ENCODE results near the gene SH2D2A. TPM values are rescaled to one million over a fixed set of nuclear protein-coding genes. Genes with fewer than 3 reads are reported as not detected.

The SH2D2A gene
- total RNA-seq, 2 experiments from 2014 or later: 86.0 to 89.2 TPM

DNA sequence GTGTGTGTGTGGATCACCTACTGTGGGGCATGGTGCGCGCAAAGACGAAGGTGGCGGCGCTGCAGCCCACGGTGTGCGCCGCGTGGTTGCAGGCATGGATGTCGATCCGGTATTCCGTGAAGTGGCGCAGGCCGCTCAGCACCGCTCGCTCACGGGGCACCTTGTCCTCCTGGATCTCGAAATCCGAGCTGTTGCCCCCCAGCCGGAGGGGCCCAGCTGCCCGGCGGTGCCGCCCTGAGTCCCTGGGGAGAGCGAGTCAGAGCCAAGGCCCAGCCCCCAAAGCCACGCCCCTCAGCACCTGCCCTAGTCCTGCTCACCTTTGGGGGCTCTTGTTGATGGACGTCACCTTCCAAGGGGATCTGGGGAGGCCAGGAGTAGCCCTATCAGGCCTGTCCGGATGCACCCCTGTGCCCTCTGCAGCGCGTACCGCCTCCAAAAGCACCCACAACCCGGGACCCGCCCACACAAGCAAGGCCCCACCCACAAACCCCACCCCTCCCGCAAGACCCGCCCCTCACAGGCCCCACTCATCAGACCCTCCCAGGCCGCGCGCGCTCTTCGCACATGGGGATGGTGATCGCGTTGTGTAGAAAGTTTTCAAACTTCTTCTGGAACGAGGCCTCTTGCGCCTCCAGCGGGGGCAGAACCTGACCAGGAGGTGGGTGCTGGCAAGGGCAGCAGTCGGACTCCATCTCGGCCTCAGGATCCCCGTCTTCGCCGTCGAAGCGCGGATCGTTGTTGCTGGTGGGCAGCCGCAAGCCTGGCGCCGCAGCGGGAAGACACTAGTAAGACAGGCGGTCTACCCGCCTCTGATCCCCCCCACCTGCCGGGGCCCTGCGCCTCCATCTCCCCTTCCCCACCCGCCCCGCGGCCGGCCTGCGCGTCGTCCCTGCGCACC lies 28.7 kb upstream of the SH2D2A start:
- POLR2A ChIA-PET: interaction anchor here (1.0 kb wide), 1 partner anchor 29 kb away, joined by 3 read pairs; the partner anchor contains the start of gene SH2D2A
- peaks cover 27% of the 10 kb centered on the region for H3K4me1 Mint-ChIP-seq
- H3K27ac Mint-ChIP-seq: no peak overlapping the region
- no peaks in the 10 kb centered on the region for H3K9me3 Mint-ChIP-seq
- peaks cover 1% of the 10 kb centered on the region for H3K36me3 Mint-ChIP-seq
- peaks cover 38% of the 10 kb centered on the region for H3K27me3 Mint-ChIP-seq
- DNase-seq (peak; percentile 64), ATAC-seq (ENCODE audit: low read depth) (peak; percentile 25)
- H3K4me3 Mint-ChIP-seq: peak overlapping the region; percentile 69

DNA sequence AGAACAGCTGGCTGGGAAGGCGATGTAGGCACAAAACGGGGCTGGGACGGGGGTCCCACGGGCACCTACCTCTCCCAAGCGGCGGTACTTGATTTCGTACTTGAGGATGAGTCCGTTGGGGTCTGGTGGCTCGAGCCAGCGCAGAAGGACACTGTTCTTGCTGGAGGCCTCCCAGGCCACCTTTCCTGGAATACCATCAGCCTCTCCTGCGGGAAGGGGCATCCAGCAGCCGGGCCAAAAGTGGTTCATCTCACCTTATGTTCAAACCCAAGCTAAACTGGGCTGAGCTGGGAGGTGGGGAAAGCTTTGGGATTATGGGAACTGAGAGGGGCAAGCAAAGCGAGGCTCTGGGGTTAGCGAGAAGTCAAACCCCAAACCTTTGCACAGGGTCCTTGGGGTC lies 28.0 kb upstream of the SH2D2A start:
- Mint-ChIP-seq H3K27me3 (peaks cover 38% of the 10 kb centered on the region), H3K4me3 (peak overlapping the region; percentile 69)
- POLR2A ChIA-PET: interaction anchor here (1.0 kb wide), 1 partner anchor 28 kb away, joined by 3 read pairs; the partner anchor contains the start of gene SH2D2A

DNA sequence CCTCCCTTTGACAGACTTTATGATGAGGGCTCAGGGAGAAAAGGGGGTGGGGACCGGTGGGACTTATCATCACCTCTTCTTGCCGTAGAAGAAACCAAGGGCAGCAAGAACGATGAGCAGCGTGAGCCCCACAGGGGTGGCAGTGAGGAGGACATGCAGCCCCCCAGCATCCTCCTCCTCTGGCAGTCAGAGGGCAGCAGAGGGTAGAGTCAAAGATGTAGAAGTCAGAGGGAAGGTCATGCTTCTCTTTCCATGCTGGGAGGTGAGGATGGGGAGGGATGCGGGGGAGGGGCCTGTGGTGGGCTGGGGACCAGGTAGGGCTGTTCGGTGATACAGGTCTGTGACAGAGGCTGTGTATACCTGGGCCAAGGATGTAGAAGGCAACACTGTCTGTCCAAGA lies 27.5 kb upstream of the SH2D2A start:
- POLR2A ChIA-PET: interaction anchor here (1.0 kb wide), 1 partner anchor 27 kb away, joined by 3 read pairs; the partner anchor contains the start of gene SH2D2A
- ATAC-seq (ENCODE audit: low read depth) (no peak), DNase-seq (no peak)
- Mint-ChIP-seq H3K9me3 (no peaks in the 10 kb centered on the region), H3K27me3 (peaks cover 38% of the 10 kb centered on the region), H3K4me3 (peak overlapping the region; percentile 47), H3K36me3 (peaks cover 1% of the 10 kb centered on the region), H3K4me1 (peaks cover 26% of the 10 kb centered on the region), H3K27ac (no peak overlapping the region)

More for the DNA sequence above, 28.0 kb upstream of the SH2D2A start:
- Mint-ChIP-seq H3K36me3 (peaks cover 1% of the 10 kb centered on the region), H3K4me1 (peaks cover 27% of the 10 kb centered on the region), H3K9me3 (no peaks in the 10 kb centered on the region), H3K27ac (no peak overlapping the region)
- ATAC-seq (ENCODE audit: low read depth): no peak
- no peak for DNase-seq

DNA sequence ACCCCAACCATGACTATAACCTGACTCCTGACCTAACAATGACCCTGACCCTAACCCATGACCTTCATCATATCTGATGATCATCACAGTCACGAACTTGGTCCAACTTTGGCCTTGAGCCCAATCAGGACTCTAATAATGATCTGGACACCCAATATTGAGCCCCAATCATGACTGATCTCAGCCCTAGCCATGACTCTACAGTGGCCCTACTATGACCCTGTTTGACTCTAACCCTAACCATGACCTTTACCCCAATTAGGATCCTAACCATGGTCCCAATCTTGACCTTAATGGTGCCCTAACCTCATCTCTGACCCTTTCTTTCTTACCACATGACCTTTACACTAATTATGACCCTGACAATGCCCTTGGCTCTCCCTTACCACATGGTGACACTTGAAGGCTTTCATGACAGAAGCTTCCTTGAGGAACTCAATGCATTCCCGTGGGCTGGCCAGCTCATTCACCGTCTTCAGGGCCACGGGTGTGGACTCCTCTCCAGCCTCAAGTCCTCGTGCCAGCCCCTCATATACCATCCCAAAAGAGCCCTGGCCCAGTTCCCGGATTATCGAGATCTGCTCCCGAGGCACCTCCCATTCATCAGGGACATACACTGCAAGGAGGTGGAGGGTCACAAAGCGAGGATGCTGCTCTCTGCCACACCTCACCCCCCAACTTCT lies 26.1 kb upstream of the SH2D2A start:
- H3K27me3 Mint-ChIP-seq: peaks cover 38% of the 10 kb centered on the region
- H3K9me3 Mint-ChIP-seq: no peaks in the 10 kb centered on the region
- no peak overlapping the region for H3K27ac Mint-ChIP-seq
- POLR2A ChIA-PET: interaction anchor here (0.6 kb wide), 1 partner anchor 42 kb away, joined by 3 read pairs; no protein-coding TSS in a partner anchor
- H3K4me3 Mint-ChIP-seq: no peak overlapping the region
- DNase-seq (no peak), ATAC-seq (ENCODE audit: low read depth) (no peak)
- peaks cover 21% of the 10 kb centered on the region for H3K4me1 Mint-ChIP-seq
- H3K36me3 Mint-ChIP-seq: peaks cover 1% of the 10 kb centered on the region

DNA sequence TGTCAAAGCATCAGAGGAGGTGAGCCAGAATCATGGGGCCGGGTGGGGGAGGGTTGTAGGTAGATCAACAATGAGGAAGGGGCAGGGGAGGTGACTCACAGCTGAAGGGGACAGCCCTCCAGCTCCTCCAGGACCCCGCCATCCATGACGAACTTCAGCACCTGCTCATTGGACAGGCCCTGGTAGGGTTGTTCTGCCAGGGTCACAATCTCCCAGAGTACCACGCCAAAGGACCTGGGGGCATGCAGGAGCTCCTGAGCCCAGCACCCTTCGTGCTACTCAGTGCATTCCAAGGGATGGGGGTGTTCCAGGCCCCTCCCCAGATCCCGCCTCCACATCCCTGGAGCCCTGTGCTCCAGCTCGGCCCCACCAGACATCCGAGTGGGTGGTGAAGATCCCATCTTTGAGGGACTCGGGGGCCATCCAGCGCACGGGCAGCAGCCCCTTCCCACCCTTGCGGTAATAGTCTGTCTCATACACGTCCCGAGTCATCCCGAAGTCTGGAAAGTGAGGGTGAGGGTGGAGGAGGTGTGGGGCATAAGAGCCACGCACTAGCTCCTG lies 24.7 kb upstream of the SH2D2A start:
- Mint-ChIP-seq H3K4me3 (no peak overlapping the region), H3K9me3 (no peaks in the 10 kb centered on the region), H3K27me3 (peaks cover 33% of the 10 kb centered on the region), H3K36me3 (peaks cover 1% of the 10 kb centered on the region), H3K27ac (no peak overlapping the region), H3K4me1 (peaks cover 17% of the 10 kb centered on the region)
- POLR2A ChIA-PET: interaction anchor here (1.0 to 1.2 kb wide), 2 partner anchors 24 to 49 kb away, joined by 3 to 5 read pairs; partner anchors contain the start of gene SH2D2A
- ATAC-seq (ENCODE audit: low read depth) (no peak), DNase-seq (no peak)

DNA sequence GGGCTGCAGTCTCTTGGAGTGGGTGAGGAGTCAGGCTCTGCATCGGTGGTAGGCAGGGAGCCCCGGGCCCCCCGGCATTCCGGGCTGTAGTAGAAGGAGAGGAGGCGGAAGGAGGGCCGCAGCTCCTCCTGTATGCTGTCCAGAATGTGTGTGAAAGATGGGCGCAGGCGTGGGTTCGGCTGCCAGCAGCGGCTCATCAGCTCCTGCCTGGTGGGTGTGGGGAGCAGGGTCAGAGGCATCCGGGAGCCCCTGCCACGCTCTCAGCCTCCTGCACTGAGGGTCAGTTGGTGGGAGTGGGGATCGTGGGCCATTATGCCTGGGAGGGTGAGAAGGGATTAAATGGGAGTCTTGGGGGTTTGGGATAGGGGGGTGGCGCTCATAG lies 24.2 kb upstream of the SH2D2A start:
- H3K36me3 Mint-ChIP-seq: peaks cover 1% of the 10 kb centered on the region
- H3K27ac Mint-ChIP-seq: no peak overlapping the region
- DNase-seq (no peak), ATAC-seq (ENCODE audit: low read depth) (no peak)
- H3K4me1 Mint-ChIP-seq: peaks cover 22% of the 10 kb centered on the region
- no peak overlapping the region for H3K4me3 Mint-ChIP-seq
- H3K27me3 Mint-ChIP-seq: peaks cover 28% of the 10 kb centered on the region
- POLR2A ChIA-PET: interaction anchor here (0.7 to 1.2 kb wide), 3 partner anchors 24 to 50 kb away, joined by 3 to 5 read pairs (median 3); partner anchors contain the start of gene SH2D2A
- H3K9me3 Mint-ChIP-seq: no peaks in the 10 kb centered on the region

DNA sequence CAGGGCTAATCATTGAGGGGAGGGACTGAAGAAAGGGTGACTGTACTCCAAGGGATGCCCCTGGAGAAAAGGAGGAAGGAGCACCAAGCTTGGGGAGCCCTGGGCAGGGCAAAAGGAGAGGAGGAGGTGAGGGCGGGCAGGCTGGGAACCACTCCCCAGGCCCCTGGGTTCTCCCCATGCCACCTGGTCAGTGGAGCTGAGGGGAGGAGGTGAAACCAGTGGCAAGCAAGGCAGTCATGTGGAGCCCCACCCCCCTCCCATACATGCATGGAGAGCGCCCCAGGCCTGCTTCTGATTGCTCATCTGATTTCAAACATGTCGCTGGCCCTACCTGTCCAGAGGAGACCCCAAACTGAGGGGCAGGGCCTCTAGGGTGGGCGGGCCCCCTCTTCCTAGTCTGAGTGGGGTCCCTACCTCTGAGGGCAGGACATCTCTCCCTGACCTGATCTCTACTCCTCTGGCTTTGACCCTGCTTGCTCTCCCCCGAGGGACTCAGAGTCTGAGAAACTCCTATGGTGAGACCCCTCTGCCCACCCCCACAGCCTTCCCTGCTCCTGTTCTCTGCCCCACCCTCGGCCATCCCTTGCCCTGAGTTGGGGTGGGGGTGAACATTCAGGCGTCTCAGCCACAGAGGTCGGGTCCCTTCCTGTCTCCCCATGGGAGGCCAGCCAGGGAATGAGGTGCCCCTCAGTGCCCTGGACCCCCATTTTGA lies 23.7 kb upstream of the SH2D2A start:
- Mint-ChIP-seq H3K27ac (no peak overlapping the region), H3K4me1 (peaks cover 22% of the 10 kb centered on the region), H3K4me3 (no peak overlapping the region), H3K27me3 (peaks cover 24% of the 10 kb centered on the region), H3K36me3 (no peaks in the 10 kb centered on the region), H3K9me3 (no peaks in the 10 kb centered on the region)
- DNase-seq (no peak), ATAC-seq (ENCODE audit: low read depth) (no peak)
- POLR2A ChIA-PET: interaction anchor here (0.7 to 1.2 kb wide), 2 partner anchors 23 to 42 kb away, joined by 3 to 5 read pairs; partner anchors contain the start of gene SH2D2A

DNA sequence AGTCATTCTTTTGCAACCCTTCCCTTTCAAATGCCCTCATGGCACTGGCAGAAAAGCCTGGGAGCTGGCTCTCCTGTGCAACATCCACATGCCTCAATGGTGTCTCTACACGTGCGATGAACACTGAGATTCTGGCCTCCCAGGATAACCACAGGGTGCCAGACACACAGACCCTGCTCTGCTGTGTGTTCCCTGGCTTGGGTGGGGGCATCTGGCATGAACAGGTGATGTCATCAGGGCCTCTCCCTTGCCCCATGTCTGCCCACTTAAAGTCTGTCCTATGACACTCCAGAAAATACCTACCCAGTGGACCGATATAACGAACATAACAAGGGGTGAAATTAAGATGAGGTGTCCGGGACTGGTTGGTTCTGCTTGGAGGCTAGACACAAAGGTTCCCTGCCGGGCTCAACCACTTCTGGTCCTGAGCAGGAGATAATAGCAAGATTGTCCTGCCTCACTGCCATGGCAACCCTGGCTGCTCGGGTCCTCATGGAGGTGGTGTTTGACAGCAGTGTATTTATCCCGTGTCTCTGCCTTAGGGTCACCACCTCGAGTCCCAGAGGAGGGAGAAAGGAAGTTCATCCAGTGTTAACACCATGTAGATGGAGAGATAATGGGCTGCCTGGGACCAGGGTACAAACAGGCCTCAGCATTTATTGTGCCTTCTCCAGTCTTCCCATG lies 22.9 kb upstream of the SH2D2A start:
- POLR2A ChIA-PET: interaction anchor here (0.7 to 1.7 kb wide), 3 partner anchors 18 to 30 kb away, joined by 3 to 13 read pairs (median 5); partner anchors contain the start of gene NTRK1
- no peaks in the 10 kb centered on the region for H3K9me3 Mint-ChIP-seq
- H3K36me3 Mint-ChIP-seq: no peaks in the 10 kb centered on the region
- no peak overlapping the region for H3K4me3 Mint-ChIP-seq
- H3K27ac Mint-ChIP-seq: no peak overlapping the region
- peaks cover 22% of the 10 kb centered on the region for H3K4me1 Mint-ChIP-seq
- H3K27me3 Mint-ChIP-seq: peaks cover 19% of the 10 kb centered on the region
- ATAC-seq (ENCODE audit: low read depth): no peak
- DNase-seq: no peak

DNA sequence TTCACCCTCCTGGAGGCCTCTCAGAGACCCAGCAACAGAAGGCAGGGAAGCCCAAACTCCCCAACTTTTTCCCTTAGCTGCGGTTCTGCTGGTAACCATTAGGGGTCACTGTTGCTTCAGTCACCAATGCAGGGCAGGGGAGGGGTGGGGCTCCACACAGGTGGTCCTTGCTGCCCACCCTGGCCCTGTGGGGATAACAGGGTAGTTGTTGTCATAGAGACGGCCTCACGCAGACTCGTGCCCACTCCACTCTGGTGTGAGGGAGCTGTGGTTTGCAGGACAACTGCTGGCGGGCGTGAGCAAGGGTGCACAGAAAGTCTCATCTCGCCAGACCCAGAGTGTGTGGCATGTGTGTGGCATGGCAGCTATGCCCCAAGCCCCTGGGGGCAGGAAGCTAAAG lies 22.3 kb upstream of the SH2D2A start:
- ATAC-seq (ENCODE audit: low read depth): peak; percentile 48

DNA sequence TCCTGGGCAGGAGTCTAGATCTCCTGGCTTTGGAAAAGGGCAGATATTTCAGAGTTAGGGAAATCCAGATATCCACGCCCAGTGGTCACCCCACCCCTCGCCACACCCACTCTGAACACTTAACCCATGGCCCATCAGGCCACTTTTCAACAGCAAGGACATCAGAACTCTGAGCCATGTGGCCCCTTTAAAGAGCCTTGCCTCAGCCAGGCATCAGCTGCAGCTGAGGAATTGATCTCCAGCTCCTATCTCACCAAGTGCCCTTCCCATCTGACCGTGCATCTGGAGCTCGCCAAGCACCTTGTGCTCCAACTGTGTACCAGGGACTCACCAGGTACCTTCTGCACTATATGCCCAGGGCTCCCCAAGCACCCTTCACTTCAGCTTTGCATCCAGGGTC lies 20.2 kb upstream of the SH2D2A start:
- Mint-ChIP-seq H3K36me3 (no peaks in the 10 kb centered on the region), H3K27ac (no peak overlapping the region), H3K4me3 (no peak overlapping the region), H3K9me3 (no peaks in the 10 kb centered on the region), H3K27me3 (no peaks in the 10 kb centered on the region), H3K4me1 (peaks cover 32% of the 10 kb centered on the region)
- POLR2A ChIA-PET: interaction anchor here (1.4 to 1.9 kb wide), 3 partner anchors 23 to 29 kb away, joined by 4 to 5 read pairs (median 5); partner anchors contain the start of gene NTRK1
- ATAC-seq (ENCODE audit: low read depth) (no peak), DNase-seq (no peak)

More for the DNA sequence above, 22.3 kb upstream of the SH2D2A start:
- H3K27ac Mint-ChIP-seq: peak overlapping the region; percentile 55
- DNase-seq: no peak
- POLR2A ChIA-PET: interaction anchor here (0.7 to 1.7 kb wide), 4 partner anchors 19 to 49 kb away, joined by 3 to 13 read pairs (median 4); partner anchors contain the start of gene NTRK1
- H3K4me1 Mint-ChIP-seq: peaks cover 24% of the 10 kb centered on the region
- no peaks in the 10 kb centered on the region for H3K36me3 Mint-ChIP-seq
- peaks cover 14% of the 10 kb centered on the region for H3K27me3 Mint-ChIP-seq
- H3K4me3 Mint-ChIP-seq: no peak overlapping the region
- H3K9me3 Mint-ChIP-seq: no peaks in the 10 kb centered on the region

DNA sequence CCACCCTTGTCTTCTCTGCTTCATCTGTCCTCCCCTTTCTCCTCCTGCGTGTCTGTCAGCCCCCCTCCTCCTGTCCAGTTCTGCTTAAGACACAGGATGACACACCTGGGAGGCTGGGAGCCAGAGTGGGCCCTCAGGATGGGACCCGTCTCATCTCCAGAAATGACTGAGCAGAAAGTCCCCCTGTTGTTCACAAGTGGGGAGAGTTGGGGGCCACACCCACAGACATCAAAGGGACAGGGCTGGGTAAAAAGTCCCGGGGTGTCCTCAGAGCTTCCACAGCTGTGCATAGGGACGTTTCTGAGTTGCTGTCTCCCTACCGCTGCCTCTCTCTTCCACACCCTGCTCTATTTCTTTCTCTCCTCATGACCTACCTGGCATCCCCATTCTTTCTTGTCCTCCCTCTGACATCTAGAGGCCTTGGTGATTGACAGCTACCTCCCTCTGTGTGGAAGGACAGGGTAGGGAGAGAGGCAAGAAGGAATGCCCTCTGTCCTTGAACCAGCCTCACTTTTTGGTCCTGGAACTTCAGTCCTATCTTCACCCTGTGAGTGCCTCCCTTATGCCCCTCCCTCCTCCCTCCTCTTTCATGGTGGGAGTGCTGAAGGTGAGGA lies 19.5 kb upstream of the SH2D2A start:
- H3K27ac Mint-ChIP-seq: no peak overlapping the region
- H3K27me3 Mint-ChIP-seq: peaks cover 4% of the 10 kb centered on the region
- no peak overlapping the region for H3K4me3 Mint-ChIP-seq
- peak; percentile 10 for ATAC-seq (ENCODE audit: low read depth)
- no peaks in the 10 kb centered on the region for H3K9me3 Mint-ChIP-seq
- POLR2A ChIA-PET: interaction anchor here (1.4 to 1.6 kb wide), 2 partner anchors 23 to 25 kb away, joined by 4 to 5 read pairs; partner anchors contain the start of gene NTRK1
- H3K36me3 Mint-ChIP-seq: no peaks in the 10 kb centered on the region
- DNase-seq: no peak
- H3K4me1 Mint-ChIP-seq: peaks cover 32% of the 10 kb centered on the region

Data from activated naive CD8-positive, alpha-beta T cell treated with anti-CD3 and anti-CD28 coated beads, Interleukin-2, amount 10 ng/mL, durations not matched to agents 7 days and 5 days (primary cell).